ENCODE data around the gene TMEFF2. TPM values are rescaled to one million over a fixed set of nuclear protein-coding genes. Genes with fewer than 3 reads are reported as not detected.

TMEFF2 gene
- total RNA-seq, 1 donor: under 0.01 TPM

DNA sequence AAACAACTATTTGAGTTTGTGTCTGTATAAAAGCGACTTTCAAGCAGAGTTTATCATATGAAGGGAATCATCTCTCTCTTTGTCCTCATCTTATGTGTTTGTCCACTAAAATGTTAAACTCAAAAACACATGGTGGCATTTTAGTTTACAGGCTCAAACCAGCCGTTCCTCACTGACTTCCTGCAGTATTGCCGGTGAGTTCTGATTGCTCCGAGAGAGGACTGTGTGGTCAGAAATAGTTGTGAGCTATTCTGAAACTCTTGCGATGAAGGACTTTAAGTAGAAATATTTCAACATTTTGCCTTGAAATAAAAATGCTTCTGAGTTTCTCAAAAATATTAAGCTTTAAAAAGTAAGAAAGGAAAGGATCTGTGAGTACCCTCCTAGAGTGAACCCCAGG is 184.7 kb downstream of the TMEFF2 start:
- no peak overlapping the region for H3K27ac ChIP-seq (ENCODE audit: low read depth, low read length)
- H4K20me1 ChIP-seq (ENCODE audit: insufficient read depth, low read length): no peaks in the 10 kb centered on the region
- peaks cover 7% of the 10 kb centered on the region for H3K4me1 ChIP-seq (ENCODE audit: insufficient read depth, low read length)
- TF ChIP-seq, protein P1, sequence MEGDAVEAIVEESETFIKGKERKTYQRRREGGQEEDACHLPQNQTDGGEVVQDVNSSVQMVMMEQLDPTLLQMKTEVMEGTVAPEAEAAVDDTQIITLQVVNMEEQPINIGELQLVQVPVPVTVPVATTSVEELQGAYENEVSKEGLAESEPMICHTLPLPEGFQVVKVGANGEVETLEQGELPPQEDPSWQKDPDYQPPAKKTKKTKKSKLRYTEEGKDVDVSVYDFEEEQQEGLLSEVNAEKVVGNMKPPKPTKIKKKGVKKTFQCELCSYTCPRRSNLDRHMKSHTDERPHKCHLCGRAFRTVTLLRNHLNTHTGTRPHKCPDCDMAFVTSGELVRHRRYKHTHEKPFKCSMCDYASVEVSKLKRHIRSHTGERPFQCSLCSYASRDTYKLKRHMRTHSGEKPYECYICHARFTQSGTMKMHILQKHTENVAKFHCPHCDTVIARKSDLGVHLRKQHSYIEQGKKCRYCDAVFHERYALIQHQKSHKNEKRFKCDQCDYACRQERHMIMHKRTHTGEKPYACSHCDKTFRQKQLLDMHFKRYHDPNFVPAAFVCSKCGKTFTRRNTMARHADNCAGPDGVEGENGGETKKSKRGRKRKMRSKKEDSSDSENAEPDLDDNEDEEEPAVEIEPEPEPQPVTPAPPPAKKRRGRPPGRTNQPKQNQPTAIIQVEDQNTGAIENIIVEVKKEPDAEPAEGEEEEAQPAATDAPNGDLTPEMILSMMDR (IDR thresholded peaks at IDR 0.05; ENCODE audit: extremely low read depth, low read depth, low read length): no peak
- no peaks in the 10 kb centered on the region for H3K9me3 ChIP-seq (ENCODE audit: low read depth, low read length)
- H3K79me2 ChIP-seq (ENCODE audit: insufficient read depth, low read length): no peaks in the 10 kb centered on the region
- H3K36me3 ChIP-seq (ENCODE audit: insufficient read depth, low read length): no peaks in the 10 kb centered on the region
- H2AFZ ChIP-seq (ENCODE audit: low read length): peak overlapping the region; percentile 49
- peaks cover 2% of the 10 kb centered on the region for H3K27me3 ChIP-seq (ENCODE audit: insufficient read depth, low read length)
- no peak overlapping the region for H3K4me3 ChIP-seq (ENCODE audit: insufficient read depth, low read length)
- peak overlapping the region; percentile 20 for H3K4me2 ChIP-seq (ENCODE audit: insufficient read depth, low read length)
- no peak for DNase-seq (ENCODE audit: insufficient read length, low spot score, missing footprints)

DNA sequence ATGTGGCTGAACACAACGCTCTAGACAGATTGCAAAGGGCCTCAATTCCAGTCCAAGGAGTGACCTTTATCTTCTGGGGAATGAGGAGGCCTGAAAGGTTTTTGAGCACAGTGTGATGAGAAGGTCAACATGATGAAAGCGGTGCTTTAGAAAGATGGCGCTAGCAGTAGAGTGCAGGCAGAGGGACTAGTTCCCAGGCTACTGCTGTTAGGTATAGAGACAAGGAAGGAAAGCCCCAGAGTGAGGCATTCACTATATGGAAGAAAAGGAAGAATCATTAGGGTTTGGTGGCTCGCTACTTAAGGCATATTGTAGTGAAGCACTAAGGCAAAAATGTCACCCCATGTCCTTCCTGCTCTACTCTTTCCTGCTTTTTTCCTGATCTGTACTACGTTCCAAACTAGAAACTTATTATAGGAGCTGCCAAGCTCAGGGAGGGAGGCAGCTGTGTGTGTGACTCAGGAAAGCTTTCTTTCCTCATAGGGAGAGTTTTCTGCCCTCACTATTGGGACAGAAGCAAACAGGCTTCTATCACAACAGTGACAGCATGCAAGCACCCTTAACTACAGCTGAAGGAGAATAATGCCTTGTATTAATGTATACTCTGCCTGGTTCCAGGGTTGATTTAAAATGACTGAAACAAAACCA is 187.0 kb downstream of the TMEFF2 start:
- no peaks in the 10 kb centered on the region for H4K20me1 ChIP-seq (ENCODE audit: insufficient read depth, low read length)
- peaks cover 2% of the 10 kb centered on the region for H3K27me3 ChIP-seq (ENCODE audit: insufficient read depth, low read length)
- no peak overlapping the region for H3K4me3 ChIP-seq (ENCODE audit: insufficient read depth, low read length)
- peak; percentile 22 for DNase-seq (ENCODE audit: insufficient read length, low spot score, missing footprints)
- no peaks in the 10 kb centered on the region for H3K9me3 ChIP-seq (ENCODE audit: low read depth, low read length)
- no peaks in the 10 kb centered on the region for H3K36me3 ChIP-seq (ENCODE audit: insufficient read depth, low read length)
- no peak overlapping the region for H3K4me2 ChIP-seq (ENCODE audit: insufficient read depth, low read length)
- peaks cover 7% of the 10 kb centered on the region for H3K4me1 ChIP-seq (ENCODE audit: insufficient read depth, low read length)
- H3K27ac ChIP-seq (ENCODE audit: low read depth, low read length): no peak overlapping the region
- TF ChIP-seq, protein P1 (IDR thresholded peaks at IDR 0.05; ENCODE audit: extremely low read depth, low read depth, low read length): no peak
- H3K79me2 ChIP-seq (ENCODE audit: insufficient read depth, low read length): no peaks in the 10 kb centered on the region
- H2AFZ ChIP-seq (ENCODE audit: low read length): no peak overlapping the region

DNA sequence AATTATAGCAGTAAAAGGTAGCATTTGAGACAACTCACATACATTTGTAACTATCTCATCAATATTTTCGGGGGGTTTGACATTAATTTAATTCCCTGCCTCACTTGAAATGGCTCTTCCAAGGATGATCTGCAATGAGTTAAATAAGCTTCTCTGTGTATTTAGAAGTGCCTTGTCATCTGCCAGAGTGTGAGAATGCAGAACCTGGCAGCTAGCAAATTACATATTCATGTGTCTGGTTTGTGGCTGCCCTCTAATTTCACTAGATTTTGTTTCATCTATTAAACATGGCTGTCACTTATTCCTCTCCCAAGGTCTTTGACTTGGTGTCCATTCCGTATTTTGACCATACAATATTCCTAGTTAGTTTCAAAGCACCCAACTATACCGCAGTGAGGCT is 189.5 kb downstream of the TMEFF2 start:
- no peak overlapping the region for H3K4me2 ChIP-seq (ENCODE audit: insufficient read depth, low read length)
- H2AFZ ChIP-seq (ENCODE audit: low read length): no peak overlapping the region
- no peaks in the 10 kb centered on the region for H3K79me2 ChIP-seq (ENCODE audit: insufficient read depth, low read length)
- DNase-seq (ENCODE audit: insufficient read length, low spot score, missing footprints): no peak
- no peaks in the 10 kb centered on the region for H3K9me3 ChIP-seq (ENCODE audit: low read depth, low read length)
- no peak overlapping the region for H3K27ac ChIP-seq (ENCODE audit: low read depth, low read length)
- no peaks in the 10 kb centered on the region for H3K4me1 ChIP-seq (ENCODE audit: insufficient read depth, low read length)
- TF ChIP-seq, protein P1 (IDR thresholded peaks at IDR 0.05; ENCODE audit: extremely low read depth, low read depth, low read length): no peak
- peaks cover 2% of the 10 kb centered on the region for H3K27me3 ChIP-seq (ENCODE audit: insufficient read depth, low read length)
- no peaks in the 10 kb centered on the region for H4K20me1 ChIP-seq (ENCODE audit: insufficient read depth, low read length)
- H3K36me3 ChIP-seq (ENCODE audit: insufficient read depth, low read length): no peaks in the 10 kb centered on the region
- H3K4me3 ChIP-seq (ENCODE audit: insufficient read depth, low read length): no peak overlapping the region

DNA sequence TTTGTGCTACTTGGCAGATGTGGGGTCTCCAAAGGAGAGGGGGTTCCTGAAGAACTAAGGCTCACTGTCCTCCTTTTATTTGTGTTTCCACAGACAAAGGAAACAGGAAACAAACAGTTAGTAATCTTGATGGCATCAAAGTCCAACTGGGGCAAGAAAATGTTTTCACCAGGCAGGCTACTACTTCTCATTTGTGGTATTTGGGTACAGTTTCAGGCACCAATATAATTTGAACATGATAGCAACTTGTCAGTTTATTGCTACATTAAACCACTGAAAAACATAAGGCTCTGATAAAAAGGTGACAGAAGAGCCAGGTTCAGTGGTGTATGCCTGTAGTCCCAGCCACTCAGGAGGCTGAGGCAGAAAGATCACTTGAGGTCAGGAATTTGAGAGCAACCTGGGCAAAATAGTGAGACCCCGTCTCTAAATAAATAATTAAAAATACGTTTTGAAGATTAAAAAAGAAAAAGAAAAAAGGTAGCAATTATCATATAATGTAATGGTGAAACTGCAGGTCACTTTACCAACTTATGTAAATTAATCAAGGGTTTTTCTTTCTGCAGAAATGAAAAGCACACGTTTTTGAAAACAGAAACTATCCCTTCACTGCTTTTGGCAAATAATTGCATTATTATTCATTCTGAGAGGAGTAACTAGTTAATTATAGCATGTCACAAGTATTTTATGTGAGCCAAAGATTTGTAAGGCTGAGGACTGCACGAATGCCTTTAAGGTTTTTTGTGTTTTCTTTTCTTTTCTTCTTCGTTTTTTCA is 190.4 kb downstream of the TMEFF2 start:
- no peak overlapping the region for H2AFZ ChIP-seq (ENCODE audit: low read length)
- H3K27me3 ChIP-seq (ENCODE audit: insufficient read depth, low read length): peaks cover 2% of the 10 kb centered on the region
- no peaks in the 10 kb centered on the region for H3K4me1 ChIP-seq (ENCODE audit: insufficient read depth, low read length)
- no peaks in the 10 kb centered on the region for H3K79me2 ChIP-seq (ENCODE audit: insufficient read depth, low read length)
- TF ChIP-seq, protein P1 (IDR thresholded peaks at IDR 0.05; ENCODE audit: extremely low read depth, low read depth, low read length): no peak
- no peaks in the 10 kb centered on the region for H3K9me3 ChIP-seq (ENCODE audit: low read depth, low read length)
- DNase-seq (ENCODE audit: insufficient read length, low spot score, missing footprints): no peak
- H4K20me1 ChIP-seq (ENCODE audit: insufficient read depth, low read length): no peaks in the 10 kb centered on the region
- H3K36me3 ChIP-seq (ENCODE audit: insufficient read depth, low read length): no peaks in the 10 kb centered on the region
- no peak overlapping the region for H3K27ac ChIP-seq (ENCODE audit: low read depth, low read length)
- H3K4me2 ChIP-seq (ENCODE audit: insufficient read depth, low read length): no peak overlapping the region
- no peak overlapping the region for H3K4me3 ChIP-seq (ENCODE audit: insufficient read depth, low read length)

Measured in osteoblast (primary cell).